NCI-H1048 (cell line): ENCODE measurements around the gene FGFBP2.

Experiments
- DNase-seq: peaks from one replicate; lab custom pipeline; 2025; lab: John Stamatoyannopoulos, UW

The FGFBP2 gene

GRCh38 chr4:15963001-15963451 lies at the start of gene FGFBP2:
FGFBP2 (minus strand) TSS chr4:15963175; CDS start chr4:15963129, 46 bp downstream.
- no peak for DNase-seq

GRCh38 chr4:16011173-16011572 lies 48.2 kb upstream of the FGFBP2 start:
- DNase-seq, result no peak

GRCh38 chr4:16009153-16009552 lies 46.2 kb upstream of the FGFBP2 start:
- no peak for DNase-seq

- DNase-seq, result no peak
These were observed 44.6 kb upstream of the FGFBP2 start for GRCh38 chr4:16007471-16008095.

- peak; percentile 48 for DNase-seq
These were observed 43.9 kb upstream of the FGFBP2 start for GRCh38 chr4:16006771-16007446.

- DNase-seq, result no peak
These were observed 42.7 kb upstream of the FGFBP2 start for GRCh38 chr4:16005676-16006075.

- DNase-seq, result peak; percentile 7
These were observed 38.5 kb upstream of the FGFBP2 start for GRCh38 chr4:16001484-16001858.

- DNase-seq, result no peak
These were observed 37.9 kb upstream of the FGFBP2 start for GRCh38 chr4:16000708-16001483.

- no peak for DNase-seq
These were observed 33.8 kb upstream of the FGFBP2 start for GRCh38 chr4:15996773-15997172.

- DNase-seq, result no peak
These were observed 32.9 kb upstream of the FGFBP2 start for GRCh38 chr4:15995826-15996225.

GRCh38 chr4:15992167-15992485 lies 29.2 kb upstream of the FGFBP2 start:
- DNase-seq, result no peak

GRCh38 chr4:15990570-15991285 lies 27.8 kb upstream of the FGFBP2 start:
- DNase-seq, result no peak

- DNase-seq, result no peak
These were observed 26.4 kb upstream of the FGFBP2 start for GRCh38 chr4:15989424-15989823.

- no peak for DNase-seq
These were observed 25.2 kb upstream of the FGFBP2 start for GRCh38 chr4:15988222-15988621.

GRCh38 chr4:15986907-15987306 lies 23.9 kb upstream of the FGFBP2 start:
- DNase-seq, result no peak

- no peak for DNase-seq
These were observed 20.6 kb upstream of the FGFBP2 start for GRCh38 chr4:15983610-15984009.

- no peak for DNase-seq
These were observed 20.0 kb upstream of the FGFBP2 start for GRCh38 chr4:15982842-15983524.

GRCh38 chr4:15976456-15977447 lies 13.8 kb upstream of the FGFBP2 start:
- DNase-seq, result no peak

- no peak for DNase-seq
These were observed 8.3 kb upstream of the FGFBP2 start for GRCh38 chr4:15971068-15971801.
